ENCODE results near the gene CEP112.

- TF ChIP-seq POLR2A (IDR thresholded peaks at IDR 0.05) (no peak), CTCF (IDR thresholded peaks at IDR 0.05) (no peak)
Measured at GRCh38 chr17:65891231-65891735, 300.6 kb downstream of the CEP112 start.

Data from vagina (tissue), 2 donors.